NOMO-1 (cell line): ENCODE measurements around the gene COL16A1.
"Not testable (repeated sequence)": the region's sequence is repeated elsewhere in the genome, so short reads cannot be mapped to it uniquely, and the experiment has no call there.

Source experiments
- DNase-seq, 2 experiments: peaks; one replicate each; lab custom pipeline; 2025; ENCODE audit not compliant: unreplicated experiment in 2 of 2; lab: John Stamatoyannopoulos, UW

The COL16A1 gene

DNA sequence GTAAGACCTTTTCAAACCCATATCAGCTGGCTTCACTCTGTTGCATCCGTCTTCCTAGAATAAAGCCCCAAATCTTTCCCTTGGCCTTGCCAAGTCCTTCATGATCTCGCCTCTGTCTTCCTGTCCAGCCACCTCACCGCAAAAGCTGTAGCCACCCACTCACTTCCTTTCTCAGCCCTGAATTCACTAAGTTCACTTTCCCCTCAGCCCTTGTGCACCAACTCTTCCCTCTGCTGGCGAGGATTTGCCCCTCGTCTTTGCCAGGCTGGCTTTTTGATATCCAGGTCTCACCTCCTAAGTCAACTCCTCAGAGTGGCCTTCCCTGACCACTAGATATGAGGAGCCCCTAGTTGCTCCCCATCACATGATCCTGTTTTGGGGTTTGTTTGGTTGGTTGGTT, 3.9 kb upstream of the COL16A1 start:
- peak; percentile 25 to 41 for DNase-seq

DNA sequence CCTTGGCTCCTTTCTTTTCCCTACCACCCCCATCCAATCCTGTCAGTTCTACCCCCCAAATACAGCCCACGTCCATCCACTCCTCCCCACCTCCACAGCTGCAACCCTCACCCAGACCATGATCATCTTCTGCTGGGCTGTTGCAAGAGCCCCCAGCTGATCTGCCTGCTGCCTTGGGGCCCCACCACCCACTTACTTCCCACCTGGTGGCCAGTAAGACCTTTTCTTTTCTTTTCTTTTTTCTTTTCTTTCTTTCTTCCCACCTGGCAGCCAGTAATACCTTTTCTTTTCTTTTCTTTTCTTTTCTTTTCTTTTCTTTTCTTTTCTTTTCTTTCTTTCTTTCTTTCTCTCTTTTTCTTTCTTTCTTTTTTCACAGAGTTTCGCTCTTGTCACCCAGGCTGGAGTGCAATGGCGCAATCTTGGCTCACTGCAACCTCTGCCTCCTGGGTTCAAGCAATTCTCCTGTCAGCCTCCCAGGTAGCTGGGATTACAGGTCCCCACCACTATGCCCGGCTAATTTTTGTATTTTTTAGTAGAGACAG, 3.3 kb upstream of the COL16A1 start:
- not testable (repeated sequence) for DNase-seq

DNA sequence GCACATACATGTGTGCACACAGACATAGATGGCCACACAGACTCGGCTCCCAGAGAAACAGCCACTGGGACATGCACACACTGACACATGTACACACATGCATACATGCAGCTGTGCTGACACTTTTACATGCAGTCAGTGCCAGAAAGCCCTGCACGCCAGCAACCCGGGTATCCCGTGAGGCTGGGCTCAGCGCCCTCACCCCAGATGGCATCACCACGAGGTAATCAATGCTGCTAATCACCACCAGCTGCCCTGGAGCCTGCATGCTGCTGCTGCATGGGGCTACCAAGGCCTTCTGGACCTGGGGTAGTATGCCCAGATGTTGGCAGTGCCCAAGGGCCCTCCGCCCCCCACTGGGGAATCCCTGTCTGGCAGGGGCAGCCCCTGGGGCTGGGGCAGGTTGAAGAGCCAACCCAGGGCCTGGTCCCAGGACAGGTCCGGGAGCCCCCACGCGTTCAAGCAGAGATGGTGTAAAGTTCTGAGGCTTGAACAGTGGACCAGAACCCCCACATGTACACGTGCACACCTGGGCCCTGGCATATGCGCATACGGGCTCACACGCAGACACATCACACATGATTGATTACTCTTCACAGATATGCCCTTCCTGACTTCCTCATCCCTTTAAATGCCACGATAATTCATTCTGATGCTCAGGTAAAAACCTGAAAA, 2.7 kb upstream of the COL16A1 start:
- no peak for DNase-seq

DNA sequence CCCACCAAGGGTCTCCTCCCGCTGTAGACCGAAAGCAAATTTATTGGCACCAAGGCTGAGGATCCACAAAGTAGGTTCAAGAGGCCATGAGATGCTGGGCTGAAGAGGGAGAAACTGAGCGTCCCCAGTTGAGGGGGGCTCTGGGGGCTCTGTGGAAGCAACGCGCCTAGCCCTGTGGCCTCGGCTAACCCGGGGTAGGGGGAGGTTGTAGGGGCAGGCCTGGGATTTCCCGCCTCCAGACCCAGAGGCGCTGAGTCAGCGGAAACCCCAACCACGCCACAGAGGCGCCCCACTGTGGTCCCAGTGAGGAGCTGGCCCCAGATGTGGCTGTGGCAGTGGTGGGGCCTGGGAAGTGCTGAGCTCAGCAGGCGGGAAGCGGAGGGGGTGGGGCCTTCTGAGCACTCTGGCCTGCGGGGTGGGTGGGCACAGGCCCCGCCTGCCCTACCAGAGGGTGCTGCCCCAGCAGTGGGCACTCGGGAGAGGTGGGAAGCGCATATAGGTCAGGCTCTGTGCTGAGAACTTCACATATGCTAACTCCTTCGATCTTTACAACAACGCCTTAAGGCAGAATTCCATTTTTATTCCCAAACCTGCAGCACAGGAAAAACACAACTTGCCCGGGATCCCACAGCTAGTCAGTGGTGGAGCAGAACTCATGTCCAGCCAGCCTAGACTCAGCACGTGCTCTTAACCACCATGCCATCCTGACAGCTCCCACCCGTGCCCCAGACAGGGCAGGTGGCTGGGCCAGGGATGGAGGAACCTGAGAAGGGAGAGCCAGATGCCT, 1.5 kb upstream of the COL16A1 start:
- DNase-seq, result no peak

DNA sequence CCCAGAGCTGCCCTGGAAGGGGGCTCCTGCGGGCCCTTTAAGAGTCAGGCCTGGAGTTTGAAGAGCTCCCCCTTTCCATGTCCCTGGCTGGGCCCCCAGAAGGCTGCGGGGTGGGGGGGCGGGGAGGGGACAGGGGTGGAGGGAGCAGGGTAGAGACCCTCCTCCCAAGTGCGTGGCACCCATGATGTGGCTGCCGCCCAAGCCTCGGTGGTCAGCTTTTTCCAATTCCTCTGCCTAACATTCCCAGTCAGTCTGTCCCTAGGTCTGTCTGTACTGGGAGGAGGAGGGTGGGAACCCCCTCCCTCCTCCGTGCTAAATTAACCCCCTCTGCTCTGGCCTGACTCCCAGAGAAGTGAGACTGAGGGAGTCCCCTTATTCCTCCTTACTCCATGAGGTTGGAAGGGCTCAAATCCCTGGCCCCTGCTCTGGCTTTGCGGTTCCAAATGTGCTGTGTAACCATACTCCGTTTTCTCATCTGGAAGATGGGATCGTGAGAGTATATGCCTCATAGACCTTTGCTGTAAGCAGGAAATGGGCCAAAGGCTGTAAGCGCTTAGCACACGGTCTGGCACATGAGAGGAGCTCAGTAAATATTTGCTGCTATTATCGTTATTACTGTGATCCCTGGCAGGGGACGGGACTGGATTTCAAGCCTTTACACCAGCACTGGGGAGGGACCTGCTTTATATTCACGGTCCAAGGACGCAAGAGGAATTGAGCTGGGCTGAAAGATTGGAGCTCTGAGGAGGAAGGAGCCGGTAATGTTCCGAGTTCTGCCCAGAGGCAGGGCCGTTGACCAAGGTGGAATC, 658 bp upstream of the COL16A1 start:
- DNase-seq, result no peak

DNA sequence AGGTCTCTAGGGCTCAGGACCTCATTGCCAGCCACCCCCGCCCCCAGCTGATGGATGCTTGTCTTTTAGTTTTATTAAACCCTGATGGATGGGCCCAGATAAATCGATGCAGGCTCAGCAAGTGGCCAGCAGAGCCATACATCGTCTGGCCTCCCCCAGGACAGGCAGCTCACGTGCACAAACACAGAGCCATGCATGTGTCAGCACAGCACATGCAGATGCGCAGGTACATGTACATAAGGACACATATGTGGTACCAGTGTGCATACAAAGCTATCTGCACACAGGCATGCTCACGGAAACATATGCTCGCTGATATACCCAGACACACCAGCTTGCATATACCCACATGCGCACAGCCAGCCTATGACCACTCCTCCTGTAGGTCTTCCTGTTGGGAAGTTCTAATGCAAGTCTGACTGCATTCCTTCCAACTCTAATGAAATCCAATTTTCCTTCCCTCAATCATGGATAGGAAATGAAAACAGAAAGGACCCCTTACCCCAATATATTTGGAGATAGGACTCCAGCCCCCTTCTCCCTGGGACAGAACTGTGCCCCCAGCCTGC, 897 bp downstream of the COL16A1 start:
- DNase-seq, result no peak

DNA sequence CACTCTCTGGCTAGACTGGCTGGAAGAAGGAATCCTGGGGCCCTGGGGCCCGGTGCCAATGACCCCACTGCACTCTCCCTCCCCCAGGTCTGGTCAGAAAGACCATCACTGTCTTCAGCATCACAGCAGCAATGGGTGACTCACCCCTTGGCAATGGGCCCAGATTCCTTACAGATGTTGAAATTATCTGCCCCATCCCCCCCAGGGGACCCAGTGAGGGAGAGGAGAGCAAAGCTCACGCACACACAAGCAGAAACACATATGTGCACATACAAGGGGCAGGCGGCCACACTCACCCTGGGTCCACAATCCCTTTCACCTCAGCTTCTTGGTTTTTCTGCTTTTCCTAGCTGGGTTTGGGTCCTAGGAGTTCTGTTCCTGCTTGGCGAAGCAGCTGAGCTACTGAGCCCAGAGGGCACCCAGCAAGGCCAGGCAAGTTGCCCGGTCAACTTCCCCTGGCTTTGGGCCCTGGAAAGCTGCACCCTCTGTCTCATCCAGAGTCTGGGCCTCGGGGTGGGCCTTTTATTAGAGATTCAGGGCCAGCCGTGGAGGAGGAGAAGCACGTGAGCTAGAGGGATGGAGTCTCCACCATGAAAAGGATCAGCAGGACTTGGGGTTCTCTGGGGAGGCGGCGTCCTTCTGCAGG, 2.6 kb downstream of the COL16A1 start:
- DNase-seq, result no peak

DNA sequence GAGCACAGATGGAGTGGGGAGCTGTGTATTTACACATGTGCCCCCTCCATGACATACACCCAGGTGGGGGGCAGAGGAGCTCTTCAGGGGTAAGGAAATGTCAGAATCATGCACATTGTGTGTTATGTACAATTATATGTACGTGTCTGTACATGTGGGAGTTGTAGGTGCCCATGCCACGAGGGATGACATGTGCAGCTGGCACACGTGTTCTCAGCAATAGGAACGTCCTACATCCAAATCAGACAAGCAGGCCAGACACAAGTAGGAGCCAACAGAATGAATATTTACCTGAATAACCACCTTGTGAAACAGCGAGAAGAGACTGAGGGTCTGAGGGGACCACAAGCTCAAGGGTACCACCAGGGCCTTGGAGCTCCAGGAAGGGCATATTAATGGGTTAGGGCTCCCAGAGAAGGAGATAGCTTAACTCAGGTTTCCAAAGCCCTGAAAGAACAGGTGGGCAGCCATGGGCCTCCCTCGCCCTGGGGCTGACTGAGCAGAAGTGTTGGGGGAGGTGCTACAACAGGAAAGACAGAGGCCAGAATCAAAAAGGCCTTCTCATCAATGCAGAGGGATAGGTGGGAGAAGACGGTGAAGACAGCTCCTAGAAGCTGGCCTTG, 3.2 kb downstream of the COL16A1 start:
- DNase-seq, result no peak

DNA sequence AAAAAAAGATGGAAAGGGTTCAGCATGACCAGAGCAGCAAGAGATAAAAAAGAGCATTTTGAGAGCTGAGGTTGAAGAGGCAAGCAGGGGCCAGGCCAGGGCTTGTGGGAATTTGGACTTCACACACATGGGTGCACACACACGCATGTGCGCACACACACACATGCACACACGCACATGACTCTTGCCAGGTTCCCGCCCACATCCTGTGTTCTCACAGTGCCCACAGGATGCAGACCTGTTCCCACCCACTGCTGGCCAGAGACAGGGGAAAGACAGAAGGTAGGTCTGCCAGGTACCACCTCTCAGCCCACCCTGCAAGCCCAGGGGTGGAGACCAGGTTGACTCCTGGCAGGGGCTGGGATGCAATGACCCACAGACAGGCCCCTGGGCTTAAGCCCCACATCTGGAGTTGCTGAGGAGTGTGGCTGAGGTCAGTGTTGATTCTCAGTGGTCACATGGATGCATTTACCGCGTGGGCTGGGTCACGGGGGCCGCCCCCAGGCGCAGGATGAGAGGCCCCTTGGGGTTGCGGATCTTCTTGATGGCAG, 4.4 kb downstream of the COL16A1 start:
- no peak for DNase-seq

DNA sequence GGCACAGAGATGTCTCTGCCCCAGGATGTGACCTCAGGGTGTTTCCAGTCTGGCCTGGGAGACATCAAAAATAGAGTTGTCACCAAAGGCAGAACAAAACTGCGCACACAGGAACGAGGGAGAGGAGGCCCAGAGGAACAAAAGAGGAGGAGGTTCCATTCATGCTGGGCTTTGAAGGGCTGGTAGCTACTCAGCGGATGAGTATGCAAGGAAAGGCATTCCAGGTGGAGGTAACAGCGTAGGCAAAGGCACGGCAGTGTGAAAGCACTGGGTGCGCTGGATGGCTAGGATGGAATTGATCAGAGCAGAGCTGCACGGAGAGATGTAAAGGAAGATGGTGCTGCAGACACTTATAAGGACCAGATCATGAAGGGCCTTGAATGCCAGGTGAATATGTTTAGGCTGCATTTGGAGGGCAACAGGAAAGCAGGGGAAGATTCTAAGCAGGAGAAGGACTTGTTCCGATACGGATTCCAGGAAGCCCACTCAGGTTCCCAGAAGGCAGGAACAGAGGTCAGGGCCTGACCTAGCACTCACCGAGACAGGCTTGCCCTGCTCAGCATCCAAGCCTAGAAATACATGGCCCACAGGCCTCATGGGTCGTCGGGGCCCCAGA, 6.3 kb downstream of the COL16A1 start:
- no peak for DNase-seq

DNA sequence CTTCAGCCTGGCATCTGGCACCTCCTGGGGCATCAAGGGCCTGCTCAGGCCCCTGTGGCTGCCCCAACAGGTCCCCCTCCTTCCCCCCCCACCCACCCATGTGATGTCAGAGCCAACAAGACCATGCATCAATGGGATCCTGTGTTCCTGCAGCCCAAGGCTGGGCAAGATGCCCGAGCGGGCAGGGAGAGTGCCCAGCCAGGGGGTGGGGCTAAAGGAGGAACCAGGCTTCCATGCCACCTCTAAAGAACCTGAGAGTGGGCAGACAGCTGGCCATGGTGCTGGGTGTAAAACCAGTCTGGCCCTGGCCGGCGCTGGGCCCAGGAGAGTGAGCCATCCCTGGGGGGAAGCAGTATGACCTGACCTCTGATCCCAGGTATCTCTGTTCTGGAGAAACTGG, 7.6 kb downstream of the COL16A1 start:
- DNase-seq, result no peak

DNA sequence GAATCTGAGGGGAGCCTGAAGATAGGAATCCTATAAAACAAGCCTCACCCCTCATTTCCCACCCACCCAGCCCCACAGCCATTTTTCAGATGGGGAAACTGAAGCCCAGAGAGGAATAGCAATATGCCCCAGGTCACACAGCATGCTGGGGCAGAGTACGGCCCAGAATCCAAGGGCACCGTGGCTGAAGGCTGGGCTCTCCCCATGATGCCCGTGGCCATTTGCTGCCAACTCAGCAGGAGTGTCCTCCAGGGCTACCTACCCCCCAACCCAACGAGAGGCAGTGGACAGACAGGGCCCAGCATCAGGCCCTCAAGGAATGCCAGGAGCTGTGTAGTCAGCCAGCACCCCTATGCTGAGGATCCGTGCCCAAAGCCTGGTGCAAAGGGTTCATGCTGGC, 8.5 kb downstream of the COL16A1 start:
- DNase-seq, result no peak

DNA sequence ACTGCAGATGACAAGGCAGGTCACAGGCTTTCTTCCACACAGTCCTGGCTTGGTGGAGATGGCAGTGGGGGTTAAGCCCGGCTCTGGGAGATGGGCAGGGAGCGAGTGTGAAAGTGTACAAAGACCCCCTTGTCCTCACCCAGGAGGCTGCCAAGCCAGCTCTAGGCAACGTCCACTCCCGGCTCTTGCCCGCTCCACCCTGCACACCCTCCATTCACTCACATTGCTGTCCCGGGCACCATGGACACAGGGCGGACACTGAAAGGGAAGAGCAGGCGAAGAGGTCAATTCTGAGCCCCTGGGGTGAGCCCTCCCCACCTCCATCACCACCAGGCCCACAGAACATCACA, 8.9 kb downstream of the COL16A1 start:
- no peak for DNase-seq

DNA sequence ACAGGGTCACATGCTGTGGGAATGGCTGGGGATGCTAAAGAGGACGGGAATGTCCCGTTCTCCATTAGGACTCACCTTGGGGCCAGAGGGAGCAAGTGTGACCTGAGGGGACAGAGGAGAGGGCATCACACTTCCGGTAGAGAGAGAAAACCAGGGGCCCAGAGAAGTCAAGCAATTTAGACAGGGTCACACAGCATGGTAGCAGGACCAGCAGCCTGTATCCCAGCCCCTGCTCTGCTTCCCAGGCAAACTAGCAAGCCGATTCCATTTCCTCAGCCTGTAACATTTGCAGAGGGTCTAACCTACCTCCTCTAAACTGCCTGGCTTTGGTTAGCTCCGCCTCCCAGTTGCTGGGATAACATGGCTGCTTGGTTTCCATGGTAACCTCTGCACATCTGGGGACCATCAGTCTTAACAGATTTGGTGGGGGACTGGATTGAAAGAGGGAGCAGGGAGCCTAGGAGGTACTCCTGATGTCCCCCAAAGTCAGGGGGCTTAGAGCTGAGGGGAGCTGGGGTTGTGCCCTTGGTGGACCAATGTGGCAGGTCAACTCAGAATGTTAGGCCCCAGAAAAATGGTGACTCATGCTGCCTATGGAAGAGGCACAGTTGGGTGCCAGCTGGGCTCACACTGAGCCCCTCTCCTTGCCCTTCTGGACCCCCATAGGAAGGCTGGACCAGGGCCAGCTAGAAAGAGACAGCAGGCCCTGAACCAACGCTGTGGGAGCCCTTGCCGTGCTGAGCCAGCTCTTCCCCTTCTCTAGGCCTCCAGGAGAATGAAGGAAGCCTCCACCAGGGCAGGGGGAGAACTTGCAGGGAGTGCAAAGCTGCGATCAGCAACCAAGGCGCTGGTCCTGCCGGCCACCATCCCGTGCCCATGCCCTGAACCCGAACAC, 9.5 kb downstream of the COL16A1 start:
- no peak for DNase-seq

DNA sequence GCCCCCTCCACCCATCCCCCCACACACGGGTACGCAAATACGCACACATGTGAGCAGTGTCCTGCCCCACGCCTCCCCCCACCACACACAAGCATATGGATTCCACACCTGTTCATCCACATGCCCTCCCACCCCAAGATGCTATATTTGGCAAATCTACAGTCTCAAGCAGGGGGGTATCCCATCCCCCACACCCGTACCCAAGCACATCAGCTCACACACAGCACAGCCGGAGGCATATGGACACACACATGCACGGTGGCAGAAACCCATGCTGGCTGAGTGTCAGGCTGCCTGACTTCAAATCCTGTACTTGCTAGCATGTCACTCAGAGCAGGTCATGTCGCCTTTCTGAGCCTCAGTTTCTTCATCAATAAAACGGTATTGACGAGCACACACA, 10.6 kb downstream of the COL16A1 start:
- DNase-seq, result no peak

DNA sequence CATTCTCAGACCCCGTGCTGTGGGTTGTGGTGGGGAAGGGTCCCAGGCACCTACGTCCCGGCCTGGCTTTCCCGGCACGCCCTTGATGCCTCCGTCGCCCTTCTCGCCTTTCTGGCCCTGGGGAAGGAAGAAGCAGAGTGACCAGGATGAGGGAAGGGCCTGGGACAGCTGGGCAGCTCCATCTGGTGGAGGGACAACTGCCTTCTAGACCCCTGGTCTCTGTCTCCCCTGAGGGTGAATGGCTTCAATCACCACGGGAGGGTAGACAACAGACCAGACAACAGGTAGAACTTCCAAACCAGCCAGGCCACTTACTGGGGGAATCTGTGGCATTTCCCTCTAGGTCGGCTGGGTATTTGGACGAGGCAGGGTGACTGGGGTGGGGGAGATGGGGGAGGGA, 11.9 kb downstream of the COL16A1 start:
- DNase-seq, result no peak

DNA sequence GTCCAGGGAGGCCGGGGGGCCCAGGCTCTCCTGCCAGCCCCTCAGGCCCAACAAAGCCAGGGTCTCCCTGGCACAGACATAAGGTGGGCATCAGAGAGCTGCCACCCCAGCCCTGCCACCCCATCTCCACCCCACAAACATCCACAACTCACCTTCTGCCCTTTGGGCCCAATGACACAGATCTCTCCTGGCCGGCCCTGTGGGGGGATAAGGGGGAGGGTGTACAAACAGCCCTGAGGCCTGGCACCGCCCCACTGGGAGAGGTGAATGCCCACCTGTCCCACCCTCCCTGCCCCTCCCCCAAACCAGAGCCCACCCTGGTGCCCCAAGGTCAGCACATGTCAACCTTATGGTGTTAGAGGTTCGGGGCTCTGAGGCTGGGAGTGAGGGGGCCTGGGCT, 12.4 kb downstream of the COL16A1 start:
- no peak for DNase-seq

DNA sequence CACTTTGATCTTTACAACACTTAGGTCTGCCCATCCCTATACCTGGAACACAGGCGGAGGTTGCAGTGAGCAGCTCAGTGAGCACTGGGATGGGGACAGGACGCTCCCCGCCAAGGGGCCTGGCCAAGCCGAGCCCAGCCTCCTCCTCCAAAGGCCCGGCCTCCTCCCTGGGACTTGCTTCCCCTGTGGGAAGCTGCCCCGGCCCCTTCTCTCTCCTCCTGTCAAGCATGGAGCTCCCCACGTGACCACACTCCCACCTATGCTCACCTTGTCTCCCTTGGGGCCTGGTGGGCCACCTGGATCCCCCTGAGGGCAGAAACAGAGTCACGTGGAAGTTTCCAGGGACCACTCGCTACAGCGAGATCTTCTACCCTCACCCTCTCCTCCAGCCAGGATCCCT, 12.9 kb downstream of the COL16A1 start:
- DNase-seq, result no peak

DNA sequence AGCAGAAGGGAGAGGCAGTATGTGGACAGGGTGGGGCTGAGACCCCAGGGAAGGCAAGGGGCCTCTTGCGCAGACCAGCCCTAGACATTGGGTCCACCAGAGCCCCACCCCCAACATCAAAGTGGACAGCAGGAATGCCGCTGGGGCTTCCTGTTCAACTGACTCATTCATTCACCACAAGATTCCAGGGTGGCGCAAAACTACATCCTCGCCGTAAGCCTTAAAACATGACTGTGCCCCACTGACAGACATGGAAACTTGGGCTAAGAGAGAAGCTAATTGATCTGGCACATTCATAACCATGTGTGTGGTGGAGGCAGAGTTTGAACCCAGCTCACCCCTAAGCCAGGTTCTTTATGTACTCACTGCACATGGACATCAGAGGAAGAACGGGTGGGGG, 14.0 kb downstream of the COL16A1 start:
- no peak for DNase-seq
